ENCODE measurements around the gene FNTB.
A peak's percentile ranks its signal among the peaks of the same experiment; 100 is the strongest.

FNTB gene

GRCh38 chr14:65054471-65055085 is 67.9 kb downstream of the FNTB start:
- no peak for DNase-seq (ENCODE audit: low read depth)
- TF ChIP-seq CTCF (IDR thresholded peaks at IDR 0.05; ENCODE audit: control insufficient read depth, extremely low read depth, insufficient read depth): no peak
- H3K4me3 ChIP-seq (ENCODE audit: low read depth, low read length): no peak overlapping the region

GRCh38 chr14:65057695-65058094 is 71.0 kb downstream of the FNTB start:
- TF ChIP-seq CTCF (IDR thresholded peaks at IDR 0.05; ENCODE audit: control insufficient read depth, extremely low read depth, insufficient read depth): no peak
- H3K4me3 ChIP-seq (ENCODE audit: low read depth, low read length): no peak overlapping the region
- no peak for DNase-seq (ENCODE audit: low read depth)

DNA sequence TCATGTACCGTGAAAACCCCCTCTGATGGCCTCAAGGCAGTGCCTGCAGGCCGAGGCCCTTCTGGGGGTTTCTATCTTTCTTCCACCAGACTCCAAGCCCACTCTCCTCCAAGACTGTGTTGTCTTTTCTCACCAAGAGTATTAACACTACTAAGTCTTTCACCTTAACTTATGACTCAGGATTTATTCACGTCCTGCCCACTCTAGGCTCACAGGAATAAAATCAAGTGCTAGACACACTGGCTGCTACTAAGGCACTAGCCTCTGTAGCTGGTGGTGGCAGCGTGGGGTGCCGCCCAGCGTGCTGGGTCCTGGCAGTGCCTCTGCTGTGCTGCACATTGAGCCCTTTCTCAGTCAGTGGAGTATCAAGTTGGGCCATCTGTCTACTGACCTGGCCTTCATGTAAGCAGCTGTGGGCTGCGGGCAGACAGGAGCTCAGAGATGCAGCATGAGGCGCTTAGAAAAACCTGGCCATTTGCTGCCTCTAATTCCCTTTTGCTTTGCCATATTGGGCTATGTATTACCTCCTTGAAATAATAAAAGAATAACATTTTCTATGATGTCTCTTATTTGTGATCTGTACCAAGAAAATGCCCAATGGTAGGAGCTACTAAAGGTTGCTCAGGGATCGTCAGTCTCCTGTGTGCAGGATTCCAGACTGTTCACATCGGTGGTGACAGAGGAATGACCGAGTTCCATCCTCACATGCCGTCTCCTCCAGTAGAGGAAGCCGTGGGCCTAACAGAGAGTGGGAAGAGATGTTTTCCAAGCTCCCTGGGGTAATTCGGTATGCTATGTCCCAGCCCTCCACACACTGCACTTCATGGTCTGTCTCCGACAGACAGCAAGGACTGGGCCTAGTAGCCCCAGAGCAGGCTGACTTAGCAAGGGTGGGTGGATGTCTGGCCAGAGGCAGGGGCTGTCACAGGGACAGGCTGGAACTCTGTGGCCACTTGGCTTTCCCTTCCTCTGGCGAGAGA is 75.7 kb downstream of the FNTB start:
- DNase-seq (ENCODE audit: low read depth): no peak
- TF ChIP-seq CTCF (IDR thresholded peaks at IDR 0.05; ENCODE audit: control insufficient read depth, extremely low read depth, insufficient read depth): no peak
- no peak overlapping the region for H3K4me3 ChIP-seq (ENCODE audit: low read depth, low read length)

- TF ChIP-seq CTCF (IDR thresholded peaks at IDR 0.05; ENCODE audit: control insufficient read depth, extremely low read depth, insufficient read depth): no peak
- H3K4me3 ChIP-seq (ENCODE audit: low read depth, low read length): no peak overlapping the region
- DNase-seq (ENCODE audit: low read depth): no peak
Measured at GRCh38 chr14:65065719-65066118, 79.0 kb downstream of the FNTB start.

DNA sequence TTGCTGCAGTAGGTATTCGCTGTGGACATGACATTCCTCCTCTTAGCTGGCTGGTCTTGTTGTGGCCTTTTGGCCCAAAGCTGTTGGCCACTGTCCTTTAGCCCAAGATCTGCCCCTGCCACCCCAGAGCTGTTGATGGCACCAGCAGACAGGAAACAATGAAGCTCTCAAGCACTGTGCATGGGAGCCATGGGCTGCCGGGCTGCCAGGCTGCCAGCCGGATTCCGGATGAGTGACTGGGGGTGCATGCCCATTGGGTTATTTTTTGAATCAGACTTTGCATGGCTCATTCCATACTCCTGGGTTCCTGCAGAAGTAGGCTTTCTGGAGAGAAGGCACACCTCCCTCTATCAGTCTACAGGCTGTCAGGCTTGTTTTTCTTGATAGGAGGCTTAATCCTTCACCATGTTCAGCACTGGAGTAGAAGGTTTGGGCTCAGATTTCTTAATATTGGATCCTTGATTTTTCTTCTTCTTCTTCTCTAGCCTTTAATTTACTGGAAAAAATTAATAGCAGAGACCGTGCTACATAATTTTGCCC is 83.2 kb downstream of the FNTB start:
- TF ChIP-seq CTCF (IDR thresholded peaks at IDR 0.05; ENCODE audit: control insufficient read depth, extremely low read depth, insufficient read depth): no peak
- H3K4me3 ChIP-seq (ENCODE audit: low read depth, low read length): no peak overlapping the region
- no peak for DNase-seq (ENCODE audit: low read depth)

- DNase-seq (ENCODE audit: low read depth): peak; percentile 85
- H3K4me3 ChIP-seq (ENCODE audit: low read depth, low read length): peak overlapping the region; percentile 28
- TF ChIP-seq CTCF (IDR thresholded peaks at IDR 0.05; ENCODE audit: control insufficient read depth, extremely low read depth, insufficient read depth): no peak
Measured at GRCh38 chr14:65070471-65070976, 83.8 kb downstream of the FNTB start.

All from LNCaP clone FGC (cell line).